GM21526 (cell line): ENCODE measurements around the gene CLDN9.

ENCODE experiments used
- ATAC-seq: cut with Tn5 transposase; IDR thresholded peaks from one replicate; pipeline ENCODE4 v1.9.1; 2021; ENCODE audit warnings: moderate library complexity; ENCODE audit not compliant: unreplicated experiment, low FRiP score

Gene CLDN9

DNA sequence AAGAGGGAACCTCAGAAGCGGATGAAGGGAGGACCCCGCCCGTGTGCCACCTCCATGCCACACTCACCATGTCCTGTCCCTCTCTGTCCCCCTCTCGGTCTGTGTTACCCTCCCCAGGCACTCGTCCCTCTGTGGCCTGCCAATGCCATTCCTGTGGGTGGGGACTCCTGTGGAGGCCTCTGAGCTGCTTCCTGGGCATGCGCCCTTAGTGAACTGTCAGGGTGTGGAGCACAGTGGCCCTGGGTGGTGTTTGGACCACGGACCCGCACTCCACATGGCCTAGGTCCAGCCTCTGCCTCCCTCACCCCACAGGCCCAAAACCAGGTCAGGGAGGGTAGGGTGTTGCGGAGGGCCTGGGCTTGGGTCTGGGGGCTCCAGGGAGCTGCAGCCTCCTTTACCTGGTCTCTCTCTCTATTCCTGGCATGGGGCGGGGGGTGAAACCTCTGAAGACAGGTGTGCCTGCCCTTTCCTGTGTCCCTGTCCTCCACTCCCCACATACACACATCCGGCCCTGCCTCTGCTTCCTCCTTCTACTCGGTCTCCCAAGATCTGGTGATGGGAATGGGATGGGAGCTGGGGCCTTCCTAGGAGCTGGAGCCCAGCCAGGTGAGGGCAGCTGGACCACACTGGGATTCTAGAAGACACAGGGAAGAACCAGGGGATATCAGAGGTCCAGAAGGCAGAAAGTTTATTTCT lies 21.0 kb upstream of the CLDN9 start:
- no peak for ATAC-seq

DNA sequence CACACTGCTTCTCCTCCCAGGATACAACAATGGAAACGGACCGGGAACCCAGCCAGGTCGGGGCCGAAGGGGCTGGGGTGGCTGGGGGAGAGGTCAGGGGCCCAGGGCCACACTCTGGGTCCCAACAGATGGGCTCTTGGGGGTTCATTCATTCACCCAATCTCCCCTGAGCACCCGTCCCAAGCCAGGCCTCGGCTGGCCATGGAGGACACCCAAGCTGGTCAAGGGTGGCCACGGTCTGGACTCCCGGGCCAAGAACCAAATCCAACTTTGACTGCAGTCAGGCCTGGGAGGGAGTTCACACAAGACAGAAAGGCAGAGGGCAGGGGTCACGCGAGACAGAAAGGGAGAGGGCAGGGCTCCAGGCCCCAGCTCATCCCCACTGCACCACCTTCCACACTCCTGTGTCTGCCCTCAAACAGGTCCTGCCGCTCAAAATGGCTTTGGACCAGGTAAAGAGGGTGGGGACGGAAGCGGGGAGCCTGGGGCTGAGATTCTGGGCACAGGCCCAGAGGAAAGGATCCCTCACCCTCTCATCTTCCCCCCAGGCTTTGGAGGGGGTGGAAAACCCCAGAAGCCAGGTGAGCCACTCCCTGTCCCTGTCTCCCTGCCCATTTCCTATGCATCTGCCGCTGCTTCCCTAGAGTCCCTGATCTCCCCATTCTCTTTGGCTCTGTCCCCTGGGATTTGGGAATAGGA lies 20.2 kb upstream of the CLDN9 start:
- no peak for ATAC-seq

DNA sequence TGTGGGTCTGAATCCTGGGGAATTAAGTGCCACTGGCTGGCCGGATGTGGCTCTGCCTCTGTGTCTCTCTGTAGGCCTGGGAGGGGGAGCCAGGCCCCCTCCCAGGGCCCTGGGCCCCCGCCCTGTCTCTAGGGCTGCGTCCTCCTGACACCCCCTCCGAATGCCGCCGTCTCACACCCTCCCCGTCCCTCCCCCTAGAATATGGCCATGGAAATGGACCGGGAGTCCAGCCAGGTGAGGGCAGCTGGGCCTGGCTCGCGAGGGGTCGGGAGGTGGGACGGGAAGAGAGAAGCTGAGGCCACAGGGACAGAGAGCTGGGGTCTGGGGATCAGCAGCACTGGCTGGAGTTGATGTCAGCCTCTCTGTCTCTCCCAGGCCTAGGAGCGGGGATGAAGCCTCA lies 16.4 kb upstream of the CLDN9 start:
- no peak for ATAC-seq

DNA sequence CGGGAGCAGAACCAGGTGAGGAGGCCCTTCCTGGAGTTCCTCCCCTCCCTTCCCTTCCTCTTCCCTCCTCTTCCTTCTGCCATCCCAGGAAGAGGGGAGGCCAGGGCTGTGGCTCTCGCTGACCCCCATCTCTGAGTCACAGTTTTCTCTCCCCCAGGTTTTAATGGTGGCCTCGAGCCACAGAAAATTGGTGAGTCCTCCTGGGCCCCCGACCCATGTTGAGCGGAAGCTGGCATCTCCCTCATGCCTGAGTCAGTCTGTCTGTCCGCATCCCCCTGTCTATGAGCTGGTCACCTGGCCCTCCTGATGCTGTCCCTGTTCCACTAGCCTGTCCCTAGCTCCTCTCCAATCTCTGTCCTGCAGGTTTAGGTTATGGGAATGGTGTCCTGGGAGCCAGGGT lies 12.8 kb upstream of the CLDN9 start:
- no peak for ATAC-seq

DNA sequence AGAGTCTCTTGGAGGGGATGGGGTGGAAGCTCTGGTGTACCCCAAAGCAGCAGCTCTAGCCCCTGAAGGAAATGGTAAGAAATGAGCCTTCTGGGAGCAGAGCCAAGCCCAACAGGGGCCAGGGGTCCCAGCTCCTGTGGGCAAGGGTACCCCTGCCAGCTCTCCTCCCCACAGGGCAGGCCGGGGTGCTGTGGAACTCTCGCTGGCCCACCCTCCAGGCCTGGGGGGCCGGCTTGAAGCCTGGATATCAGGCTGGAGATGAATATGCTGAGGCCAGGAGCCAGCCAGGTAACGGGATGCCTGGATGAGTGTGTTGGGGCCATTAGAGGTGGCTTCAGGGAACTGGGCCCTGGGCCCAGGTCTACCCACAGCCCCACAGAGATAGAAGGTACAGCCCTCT lies 12.2 kb upstream of the CLDN9 start:
- no peak for ATAC-seq

DNA sequence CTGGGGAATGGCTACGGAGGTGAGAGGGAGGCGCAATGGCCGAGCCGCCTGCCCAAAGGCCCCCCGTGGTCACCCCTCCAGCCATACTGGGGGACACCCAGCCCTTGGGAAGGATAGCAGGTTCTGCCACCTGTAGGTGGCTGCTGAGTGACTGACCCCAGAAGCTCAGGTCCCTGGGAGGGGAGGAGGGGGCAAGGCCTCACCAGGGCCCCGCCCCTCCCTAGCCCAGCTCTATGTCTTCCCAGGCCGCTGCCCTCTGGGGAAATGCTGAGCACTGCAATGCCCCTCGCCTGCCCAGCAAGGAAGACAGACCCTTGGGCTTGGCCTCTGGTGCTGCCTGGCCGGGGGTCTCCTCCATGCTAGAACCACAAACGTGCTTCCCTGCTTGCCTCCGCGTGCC lies 11.4 kb upstream of the CLDN9 start:
- ATAC-seq, result no peak

DNA sequence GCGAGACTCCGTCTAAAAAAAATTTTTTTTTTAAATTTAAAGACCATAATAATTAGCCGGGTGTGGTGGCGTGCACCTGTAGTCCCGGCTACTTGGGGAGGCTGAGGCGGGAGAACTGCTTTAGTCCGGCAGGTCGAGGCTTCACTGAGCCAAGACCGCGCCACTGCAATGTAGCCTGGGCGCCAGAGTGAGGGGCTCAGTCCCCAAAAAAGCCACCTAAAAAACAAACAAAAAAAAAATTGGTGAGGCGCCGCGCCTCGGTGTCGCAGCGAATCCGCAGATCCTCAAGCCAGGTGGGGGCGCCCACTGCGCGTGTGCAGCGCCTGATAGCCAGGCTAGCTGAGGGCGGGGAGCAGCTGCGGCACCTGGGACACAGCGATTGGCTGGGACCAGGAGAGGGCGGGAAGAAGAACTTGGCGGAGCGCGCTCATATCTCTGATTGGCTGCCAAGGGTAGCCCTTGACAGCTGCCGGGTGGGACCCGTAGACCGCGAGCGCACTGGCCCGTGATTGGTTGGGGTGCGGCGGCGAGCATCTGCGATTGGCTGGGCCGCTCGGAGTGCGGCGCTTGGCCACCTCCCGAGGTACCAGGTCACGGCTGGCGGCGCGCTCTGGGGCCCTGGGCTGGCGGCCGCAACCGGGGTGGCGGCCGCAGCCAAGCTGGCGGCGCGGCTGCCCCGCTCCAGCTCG lies 9.0 kb upstream of the CLDN9 start:
- ATAC-seq, result peak; percentile 90

DNA sequence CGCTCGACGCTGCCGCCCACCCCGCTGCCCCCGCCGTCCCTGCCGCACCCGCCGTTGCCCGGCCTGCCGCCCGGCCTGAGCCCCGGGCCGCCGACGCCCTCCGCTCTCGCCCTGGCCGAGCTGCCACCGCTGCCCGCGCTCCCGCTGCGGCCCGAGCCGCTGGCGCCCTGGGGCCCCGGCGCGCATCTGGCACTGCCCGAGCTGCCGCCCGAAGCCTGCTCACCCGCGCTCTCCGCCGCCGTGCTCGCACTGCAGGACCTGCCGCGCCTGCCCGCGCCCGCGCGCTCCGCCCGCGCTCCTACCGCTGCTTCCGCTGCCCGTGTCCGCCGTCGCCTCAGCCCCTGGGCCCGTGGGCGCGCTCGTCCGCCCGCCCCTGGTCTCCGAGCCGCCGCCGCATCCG lies 8.4 kb upstream of the CLDN9 start:
- no peak for ATAC-seq

DNA sequence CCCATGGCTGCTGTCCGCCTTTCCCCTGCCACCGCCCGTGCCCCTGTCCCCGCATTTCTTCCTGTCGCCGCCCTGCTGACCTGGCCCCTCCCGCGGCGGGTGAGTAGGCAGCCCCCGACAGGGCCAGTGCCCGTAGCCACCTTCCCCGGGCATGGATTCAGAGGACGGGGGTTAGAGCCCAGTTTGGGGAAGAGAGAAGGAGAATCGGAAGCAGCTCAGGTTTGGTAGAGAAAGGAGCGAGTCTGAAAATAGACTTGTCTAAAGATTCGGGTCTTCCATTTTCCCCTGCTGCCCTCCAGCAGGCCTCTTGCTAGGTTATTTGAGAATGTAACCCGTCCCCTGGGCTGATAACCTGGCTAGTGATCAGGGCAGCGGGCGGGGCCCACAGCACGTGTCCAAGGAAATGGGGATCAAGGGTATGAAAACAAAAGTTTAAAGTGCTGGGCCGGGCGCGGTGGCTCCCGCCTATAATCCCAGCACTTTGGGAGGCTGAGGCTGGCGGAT lies 7.9 kb upstream of the CLDN9 start:
- no peak for ATAC-seq

DNA sequence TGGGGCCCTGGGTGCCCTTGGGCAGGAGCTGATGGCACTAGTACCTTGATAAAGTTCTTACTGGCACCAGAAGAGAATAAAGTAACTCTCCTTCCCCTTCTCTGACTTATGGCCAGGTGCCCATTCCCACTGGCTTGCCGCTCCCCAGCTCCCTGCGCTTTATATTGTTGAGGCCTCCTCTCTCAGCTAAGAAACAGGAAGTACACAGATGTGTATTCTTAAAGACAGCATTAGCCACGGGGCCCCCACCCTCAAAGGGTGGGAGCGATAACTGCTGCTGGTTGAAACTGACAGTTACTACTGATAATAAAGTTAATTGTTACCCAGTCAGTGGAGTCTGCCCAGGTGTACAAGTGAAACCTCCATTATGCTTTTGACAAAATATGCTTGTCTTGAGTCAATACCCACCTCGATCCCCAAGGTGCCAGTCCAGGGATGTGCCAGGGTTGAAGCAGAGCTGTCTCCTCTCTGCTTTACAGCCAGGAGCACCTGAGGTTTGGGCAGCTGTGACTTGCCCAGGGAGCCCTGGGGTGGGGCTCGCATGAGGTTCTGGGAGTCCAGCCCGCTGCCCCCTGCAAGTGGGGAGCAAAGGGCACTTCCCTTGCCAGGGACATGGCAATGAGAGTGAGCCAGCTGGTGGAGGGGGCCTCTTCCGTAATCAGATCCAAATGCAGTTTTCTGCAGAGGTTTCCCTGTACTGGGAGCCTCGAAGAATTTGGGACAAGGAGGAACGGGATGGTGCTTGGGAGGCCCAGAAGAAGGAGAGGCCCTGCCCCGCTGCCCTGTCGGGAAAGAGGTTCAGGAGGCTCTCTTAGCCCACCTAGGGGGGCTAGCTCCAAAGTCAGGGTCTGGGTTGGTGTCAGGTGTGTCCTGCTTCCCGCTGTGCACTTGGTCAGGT lies 5.4 kb upstream of the CLDN9 start:
- no peak for ATAC-seq

DNA sequence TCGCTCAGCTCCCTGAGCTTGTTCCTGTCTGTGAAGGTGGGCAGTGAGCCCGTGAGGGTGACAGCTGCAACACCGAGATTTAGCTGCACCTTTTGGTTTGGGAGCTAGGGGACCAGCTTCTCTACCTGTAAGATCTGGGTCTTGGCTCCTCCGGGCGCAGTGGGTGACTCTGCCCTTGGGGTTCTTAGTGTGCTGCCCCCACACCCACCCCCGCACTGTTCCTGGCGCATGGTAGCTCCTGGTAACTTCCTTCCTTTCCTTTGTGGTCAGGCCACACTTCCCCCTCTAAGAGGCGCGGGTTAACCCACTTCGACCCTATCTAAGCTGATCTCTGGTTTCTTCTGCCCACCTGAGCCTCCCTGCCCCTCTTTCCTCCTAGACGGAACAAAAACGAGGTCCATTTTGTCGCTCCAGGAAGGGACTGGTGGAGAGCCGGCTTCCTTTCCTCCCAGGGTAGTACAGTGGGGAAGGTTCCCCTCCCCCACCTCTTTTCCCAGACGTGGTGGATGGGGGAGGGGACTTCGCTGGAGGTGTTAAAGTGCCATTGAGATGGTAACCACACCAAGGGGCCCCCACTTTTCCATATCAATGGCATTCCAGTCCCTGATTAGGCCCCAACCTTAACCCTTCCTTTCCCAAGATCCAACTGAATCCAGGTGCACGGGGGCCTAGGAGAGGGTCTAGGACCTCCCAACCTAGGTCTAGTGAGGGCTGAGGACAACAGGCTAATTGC lies 4.6 kb upstream of the CLDN9 start:
- ATAC-seq, result no peak

DNA sequence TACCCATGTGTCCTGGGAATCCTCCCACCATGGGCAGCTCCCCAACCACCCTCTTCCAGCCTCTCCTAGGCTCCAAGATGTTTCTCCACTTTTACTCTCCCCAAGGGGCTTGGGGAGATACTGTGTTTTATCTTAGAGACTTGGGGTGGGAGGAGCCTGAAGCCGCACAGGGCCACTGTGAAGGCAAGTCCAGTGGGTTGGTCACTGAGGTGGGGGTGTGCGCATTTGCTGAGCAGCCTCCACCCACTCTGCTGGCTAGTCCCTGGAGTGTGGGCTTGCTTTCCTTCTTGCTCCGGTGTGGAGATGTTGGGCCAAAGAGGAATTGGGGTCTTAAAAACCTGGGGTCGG lies 4.1 kb upstream of the CLDN9 start:
- no peak for ATAC-seq

DNA sequence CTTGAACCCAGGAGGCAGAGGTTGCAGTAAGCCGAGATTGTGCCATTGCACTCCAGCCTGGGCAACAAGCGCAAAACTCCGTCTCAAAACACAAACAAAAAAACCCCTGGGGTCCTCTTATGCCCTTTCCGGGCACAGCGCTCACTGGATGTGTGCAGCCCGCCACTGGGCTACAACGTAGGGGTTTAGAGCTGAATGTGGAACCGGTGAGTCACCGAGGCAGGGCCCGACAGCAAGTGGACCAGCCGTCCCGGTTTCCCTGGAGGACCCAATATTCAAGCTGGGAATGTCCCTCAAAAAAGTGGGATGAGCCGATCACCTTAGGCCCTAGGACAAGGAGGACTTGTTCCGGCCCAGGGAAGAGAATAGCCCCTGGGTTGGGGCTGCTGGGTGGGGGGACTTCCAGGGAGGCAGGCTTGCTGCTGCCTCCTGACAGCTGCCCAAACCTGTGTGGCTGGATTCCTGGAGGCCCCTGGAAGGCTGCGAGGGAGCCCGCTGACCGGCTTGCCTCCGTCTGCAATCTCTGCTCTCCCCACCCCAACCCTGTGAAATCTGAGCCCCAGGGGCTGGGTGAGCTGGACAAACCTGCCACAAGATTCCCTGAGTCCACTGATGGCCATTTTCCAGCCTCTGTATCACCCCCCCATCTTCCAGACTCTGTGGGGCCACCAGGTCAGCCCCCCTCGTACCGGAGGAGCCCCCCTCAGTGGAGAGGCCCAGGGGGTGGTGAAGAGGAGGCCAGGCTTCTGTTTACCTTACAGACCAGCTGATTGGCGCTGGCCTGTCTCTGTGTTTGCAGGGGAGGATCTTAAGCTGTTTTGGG lies 2.9 kb upstream of the CLDN9 start:
- no peak for ATAC-seq

DNA sequence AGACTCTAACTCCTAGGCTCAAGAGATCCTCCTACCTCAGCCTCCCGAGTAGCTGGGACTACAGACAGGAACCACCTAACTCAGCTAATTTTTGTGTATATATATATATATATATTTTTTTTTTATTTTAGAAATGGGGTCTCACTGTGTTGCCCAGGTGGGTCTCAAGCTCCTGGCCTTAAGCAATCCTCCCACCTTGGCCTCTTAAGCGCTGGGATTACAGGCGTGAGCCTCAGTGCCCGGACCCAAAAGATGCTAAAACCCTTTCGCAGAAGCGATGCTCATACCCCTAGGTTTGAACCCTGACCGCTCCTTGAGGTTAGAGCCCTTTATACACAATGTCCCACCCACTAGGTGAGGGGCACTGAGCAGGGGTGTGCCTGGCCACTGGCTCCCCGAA lies 2.2 kb upstream of the CLDN9 start:
- ATAC-seq, result no peak

DNA sequence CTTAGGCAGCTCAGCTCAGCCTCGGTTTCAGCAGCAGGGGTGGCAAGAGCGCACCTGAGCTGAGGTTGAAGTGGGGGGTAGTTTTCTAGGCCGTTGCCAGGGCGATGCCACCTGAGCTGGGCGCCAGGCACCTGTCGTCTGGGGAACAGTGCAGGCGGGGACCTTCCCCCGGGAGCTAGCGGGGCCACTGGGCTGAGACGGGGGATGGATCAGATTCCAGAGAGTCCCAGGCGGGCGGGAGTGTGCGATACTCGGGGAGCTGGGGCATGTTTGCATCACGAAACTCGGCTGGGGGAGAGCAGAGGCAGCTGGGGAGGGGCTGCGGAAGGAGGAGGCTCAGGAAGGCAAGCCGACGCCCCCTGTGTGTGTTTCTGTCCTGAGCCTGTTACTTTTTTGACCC lies 477 bp upstream of the CLDN9 start:
- ATAC-seq, result no peak

DNA sequence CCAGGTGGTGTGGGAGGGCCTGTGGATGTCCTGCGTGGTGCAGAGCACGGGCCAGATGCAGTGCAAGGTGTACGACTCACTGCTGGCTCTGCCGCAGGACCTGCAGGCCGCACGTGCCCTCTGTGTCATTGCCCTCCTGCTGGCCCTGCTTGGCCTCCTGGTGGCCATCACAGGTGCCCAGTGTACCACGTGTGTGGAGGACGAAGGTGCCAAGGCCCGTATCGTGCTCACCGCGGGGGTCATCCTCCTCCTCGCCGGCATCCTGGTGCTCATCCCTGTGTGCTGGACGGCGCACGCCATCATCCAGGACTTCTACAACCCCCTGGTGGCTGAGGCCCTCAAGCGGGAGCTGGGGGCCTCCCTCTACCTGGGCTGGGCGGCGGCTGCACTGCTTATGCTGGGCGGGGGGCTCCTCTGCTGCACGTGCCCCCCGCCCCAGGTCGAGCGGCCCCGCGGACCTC lies 798 bp downstream of the CLDN9 start:
- ATAC-seq, result no peak

DNA sequence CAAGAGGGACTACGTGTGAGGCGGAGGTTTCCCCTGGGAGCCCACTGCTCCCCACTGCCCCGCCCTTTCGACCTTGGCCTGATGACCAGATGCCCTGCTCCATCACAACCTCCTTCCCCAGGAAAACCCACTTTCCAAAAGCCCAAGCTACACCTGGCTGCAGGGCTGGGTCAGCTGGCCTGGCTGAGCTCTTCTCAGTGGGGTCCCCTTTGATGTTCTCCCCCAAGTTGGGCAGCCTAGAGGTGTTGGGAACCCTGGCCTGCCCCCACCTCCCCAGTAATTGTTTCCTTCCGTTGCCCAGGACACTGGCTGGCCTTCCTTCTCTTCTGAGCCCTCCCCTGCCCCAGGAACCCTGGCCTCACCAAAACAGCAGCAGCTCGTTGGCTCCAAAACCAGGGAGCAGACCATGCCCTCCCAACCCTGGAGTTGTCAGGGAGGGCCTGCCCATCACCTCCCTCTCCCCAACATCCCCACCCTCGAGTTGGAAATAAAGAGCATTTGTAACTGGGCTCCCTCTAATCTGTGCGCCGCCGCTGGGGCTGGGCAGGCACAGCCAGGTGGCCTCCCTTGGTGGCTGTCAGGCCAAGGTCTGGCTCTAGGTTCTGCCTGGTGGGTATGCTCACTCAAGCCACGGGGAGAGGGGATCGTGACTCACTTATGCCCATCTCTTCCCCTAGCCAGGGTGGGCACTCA lies 1.4 kb downstream of the CLDN9 start:
- ATAC-seq, result no peak

DNA sequence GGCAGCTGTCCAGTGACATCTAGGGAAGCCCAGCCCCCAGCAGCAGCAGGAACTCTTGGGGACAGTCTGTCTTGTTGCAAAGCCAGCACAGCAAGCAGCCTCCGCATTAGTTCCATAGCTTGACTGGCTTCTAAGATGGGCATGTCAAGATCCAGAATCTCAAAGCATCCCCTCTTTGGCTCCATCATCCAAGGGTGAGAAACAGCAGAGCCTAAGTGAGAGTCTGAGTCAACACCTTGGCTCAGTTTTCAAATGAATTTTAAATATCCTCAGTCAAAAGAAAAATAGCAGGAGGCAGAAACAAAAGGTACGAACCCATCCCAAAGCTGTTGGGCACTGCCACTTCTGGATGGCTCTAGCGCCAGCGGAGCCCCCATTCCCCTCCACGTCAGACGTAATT lies 2.2 kb downstream of the CLDN9 start:
- ATAC-seq, result no peak
